NCI-H187 treated with DMSO at 0.1 percent for 48 hours (cell line): ENCODE results near the gene NPAP1.
"Not testable (repeated sequence)": the region's sequence is repeated elsewhere in the genome, so short reads cannot be mapped to it uniquely, and the experiment has no call there.

Source experiments
- DNase-seq: peaks from one replicate; lab custom pipeline; 2025; lab: John Stamatoyannopoulos, UW

Gene NPAP1, protein sequence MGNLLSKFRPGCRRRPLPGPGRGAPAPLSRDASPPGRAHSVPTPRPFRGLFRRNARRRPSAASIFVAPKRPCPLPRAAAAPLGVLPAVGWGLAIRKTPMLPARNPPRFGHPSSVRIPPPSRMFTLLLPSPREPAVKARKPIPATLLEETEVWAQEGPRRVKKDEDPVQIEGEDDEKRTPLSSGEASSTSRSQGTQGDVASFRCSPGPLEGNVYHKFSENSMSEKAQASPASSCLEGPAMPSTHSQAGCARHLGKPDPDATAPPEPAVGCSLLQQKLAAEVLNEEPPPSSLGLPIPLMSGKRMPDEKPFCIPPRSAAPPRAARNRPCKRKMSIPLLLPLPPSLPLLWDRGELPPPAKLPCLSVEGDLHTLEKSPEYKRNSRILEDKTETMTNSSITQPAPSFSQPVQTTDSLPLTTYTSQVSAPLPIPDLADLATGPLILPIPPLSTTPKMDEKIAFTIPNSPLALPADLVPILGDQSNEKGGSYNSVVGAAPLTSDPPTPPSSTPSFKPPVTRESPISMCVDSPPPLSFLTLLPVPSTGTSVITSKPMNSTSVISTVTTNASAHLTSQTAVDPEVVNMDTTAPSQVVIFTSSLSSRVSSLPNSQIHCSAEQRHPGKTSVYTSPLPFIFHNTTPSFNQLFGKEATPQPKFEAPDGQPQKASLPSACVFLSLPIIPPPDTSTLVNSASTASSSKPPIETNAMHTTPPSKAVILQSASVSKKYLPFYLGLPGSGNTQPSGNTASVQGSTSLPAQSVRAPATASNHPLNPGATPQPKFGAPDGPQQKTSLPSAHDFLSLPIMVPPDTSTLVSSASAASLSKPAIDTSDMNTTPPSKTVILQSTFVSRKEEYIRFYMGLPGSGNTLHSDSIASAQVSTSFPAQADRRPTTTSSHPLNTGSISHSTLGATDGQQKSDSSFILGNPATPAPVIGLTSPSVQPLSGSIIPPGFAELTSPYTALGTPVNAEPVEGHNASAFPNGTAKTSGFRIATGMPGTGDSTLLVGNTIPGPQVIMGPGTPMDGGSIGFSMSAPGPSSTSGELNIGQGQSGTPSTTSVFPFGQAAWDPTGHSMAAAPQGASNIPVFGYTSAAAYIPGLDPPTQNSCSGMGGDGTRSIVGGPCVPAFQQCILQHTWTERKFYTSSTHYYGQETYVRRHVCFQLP

DNA sequence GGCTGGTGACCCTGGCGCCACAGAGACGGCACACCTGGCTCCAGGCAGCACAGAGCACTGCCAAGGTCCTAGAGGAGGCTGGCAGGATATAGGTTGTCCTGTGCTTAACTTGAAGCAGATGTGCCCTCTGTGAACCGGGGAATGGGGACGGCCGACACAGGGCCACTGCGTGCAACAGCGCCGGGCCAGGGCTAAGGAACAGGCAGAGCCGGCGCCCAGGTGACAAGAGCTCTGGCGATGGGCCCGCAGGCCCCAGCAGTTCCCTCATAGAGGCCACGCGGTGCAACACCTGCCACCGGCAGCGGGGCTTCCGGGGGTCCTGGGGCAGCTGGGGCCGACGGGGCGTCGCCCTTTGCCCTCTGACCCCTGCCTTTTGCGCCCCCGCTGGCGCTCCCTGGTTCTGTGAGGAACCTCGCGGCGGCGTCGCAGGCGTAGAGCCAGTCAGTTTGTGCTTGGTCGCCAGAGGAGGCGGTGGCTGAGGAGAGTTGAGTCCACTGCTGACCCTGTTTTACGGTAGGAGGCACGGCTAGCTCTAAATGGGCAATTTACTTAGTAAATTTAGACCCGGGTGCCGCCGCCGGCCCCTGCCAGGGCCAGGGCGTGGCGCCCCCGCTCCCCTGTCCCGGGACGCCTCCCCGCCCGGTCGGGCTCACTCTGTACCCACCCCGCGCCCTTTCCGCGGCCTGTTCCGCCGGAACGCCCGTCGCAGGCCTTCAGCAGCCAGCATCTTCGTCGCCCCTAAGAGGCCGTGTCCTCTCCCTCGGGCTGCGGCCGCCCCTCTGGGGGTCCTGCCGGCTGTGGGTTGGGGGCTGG is at the start of gene NPAP1:
NPAP1 (plus strand) TSS at position 444 of the 813 bp plus-strand sequence; CDS start at position 537, 93 bp downstream.
- no peak for DNase-seq

DNA sequence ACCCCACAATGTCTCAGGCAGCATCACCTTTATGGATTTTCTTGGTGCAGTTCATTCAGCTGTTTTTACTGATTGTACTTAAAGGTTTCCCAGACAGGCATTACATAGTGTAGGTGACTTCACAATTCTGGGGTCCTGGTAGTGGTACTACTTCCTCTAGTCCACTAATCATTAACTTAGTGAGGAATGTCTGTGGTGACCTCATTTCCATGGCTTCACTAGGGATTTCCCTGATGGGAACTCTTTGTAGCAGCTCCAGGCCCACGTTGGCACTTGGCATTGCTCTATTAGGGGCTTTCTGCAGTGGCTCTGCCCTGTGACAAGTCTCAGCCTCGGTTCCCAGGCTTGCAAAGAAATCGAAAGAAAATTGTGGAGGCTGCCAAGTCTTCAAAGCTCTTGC is 48.1 kb upstream of the NPAP1 start:
- DNase-seq, result no peak

DNA sequence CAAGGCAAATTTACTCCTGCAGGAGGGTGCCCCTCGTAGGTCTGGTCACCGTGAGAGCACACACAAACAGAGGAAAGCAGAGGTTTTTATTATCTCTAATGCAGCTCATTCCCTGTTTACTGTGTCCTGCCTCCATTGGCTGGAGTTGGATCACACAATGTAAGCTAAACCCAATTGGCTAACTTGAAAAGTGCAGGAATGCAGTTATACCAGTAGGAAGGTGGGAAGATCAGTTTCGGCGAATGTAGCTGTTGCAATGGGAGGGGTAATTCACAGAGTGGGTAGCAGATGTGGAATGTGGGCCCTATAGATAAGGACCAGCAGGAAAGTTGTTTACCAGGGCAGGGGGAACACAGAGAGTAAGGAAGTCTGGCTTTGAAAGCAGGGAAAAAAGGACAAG is 42.5 kb upstream of the NPAP1 start:
- DNase-seq, result no peak

DNA sequence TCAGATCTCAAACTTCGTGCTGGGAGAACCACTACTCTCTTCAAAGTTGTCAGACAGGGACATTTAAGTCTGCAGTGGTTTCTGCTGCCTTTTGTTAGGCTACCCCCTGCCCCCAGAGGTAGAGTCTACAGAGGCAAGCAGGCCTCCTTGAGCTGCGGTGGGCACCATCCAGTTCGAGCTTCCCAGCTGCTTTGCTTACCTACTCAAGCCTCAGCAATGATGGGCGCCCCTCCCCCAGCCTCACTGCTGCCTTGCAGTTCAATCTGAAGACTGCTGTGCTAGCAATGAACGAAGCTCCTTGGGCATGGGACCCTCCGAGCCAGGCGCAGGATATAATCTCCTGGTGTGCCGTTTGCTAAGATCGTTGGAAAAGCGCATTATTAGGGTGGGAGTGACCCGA is 36.2 kb upstream of the NPAP1 start:
- not testable (repeated sequence) for DNase-seq

DNA sequence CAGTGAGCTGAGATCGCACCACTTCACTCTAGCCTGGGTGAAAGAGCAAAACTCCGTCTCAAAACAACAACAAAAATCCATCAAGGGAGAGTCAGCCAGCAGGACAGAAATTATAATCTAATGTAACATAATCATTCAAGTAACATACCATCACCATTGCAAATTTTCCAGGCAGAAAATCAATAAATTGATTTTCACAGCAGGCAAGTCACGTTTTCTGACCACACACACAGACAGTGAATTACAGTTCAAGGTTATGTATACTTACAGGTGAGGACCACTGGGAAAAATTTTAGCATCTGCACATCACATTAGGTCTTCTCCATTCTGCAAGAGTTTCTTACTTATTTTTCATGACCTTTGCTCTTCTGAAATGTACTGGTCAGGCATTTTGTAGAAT is 29.9 kb upstream of the NPAP1 start:
- no peak for DNase-seq

DNA sequence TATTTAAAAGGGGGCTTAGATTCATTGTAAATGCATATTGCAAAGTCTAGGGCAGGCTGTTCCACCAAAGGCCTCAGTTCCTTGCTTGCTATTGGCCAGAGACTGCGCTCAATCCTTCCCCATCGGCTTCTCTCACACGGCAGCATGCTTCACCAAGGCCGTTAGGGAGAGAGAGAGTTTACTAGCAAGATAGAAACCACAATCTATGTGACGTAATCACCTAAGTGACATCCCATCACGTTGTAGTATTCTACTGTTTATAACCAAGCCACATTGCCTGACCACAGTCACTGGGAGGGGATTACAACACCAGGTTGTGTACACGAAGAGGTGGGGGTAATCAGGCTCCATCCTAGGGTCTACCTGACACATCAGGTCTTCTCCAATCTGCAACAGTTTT is 16.0 kb upstream of the NPAP1 start:
- no peak for DNase-seq

DNA sequence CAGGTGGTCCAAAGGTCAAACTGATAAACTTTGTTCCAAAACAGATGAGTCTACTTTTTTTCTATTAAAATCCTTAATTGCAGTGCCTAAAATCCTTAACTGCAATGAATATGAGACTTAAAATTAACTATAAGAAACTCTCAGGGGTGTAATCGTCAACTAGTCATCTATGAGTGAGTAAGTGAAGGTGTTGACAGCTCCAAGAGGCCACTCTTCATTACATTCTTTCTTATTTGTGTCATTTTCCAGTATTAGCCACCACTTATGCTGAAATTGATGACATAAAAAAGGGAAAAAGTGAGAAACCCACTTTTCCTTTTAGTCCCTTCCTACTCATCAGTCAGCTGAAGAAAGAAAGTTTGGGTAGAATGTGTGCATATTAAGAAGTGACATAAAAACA is 12.6 kb upstream of the NPAP1 start:
- DNase-seq, result no peak

DNA sequence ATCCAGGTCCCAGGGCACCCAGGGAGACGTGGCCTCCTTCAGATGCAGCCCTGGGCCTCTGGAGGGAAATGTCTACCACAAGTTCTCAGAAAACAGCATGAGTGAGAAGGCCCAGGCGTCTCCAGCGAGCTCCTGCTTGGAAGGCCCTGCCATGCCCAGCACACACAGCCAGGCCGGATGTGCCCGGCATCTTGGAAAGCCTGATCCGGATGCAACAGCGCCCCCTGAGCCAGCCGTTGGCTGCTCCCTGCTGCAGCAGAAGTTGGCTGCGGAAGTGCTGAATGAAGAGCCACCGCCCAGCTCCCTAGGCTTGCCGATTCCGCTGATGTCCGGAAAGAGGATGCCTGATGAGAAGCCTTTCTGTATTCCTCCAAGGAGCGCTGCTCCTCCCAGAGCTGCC is 856 bp downstream of the NPAP1 start:
- no peak for DNase-seq

DNA sequence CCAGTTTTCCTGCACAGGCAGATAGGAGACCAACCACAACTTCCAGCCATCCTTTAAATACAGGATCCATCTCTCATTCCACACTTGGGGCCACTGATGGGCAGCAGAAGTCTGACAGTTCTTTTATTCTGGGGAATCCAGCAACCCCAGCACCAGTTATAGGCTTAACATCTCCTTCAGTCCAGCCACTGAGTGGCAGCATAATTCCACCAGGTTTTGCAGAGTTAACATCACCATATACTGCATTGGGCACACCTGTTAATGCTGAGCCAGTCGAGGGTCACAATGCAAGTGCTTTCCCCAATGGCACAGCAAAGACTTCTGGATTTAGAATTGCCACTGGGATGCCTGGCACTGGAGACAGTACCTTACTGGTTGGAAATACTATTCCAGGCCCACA is 2.9 kb downstream of the NPAP1 start:
- no peak for DNase-seq

DNA sequence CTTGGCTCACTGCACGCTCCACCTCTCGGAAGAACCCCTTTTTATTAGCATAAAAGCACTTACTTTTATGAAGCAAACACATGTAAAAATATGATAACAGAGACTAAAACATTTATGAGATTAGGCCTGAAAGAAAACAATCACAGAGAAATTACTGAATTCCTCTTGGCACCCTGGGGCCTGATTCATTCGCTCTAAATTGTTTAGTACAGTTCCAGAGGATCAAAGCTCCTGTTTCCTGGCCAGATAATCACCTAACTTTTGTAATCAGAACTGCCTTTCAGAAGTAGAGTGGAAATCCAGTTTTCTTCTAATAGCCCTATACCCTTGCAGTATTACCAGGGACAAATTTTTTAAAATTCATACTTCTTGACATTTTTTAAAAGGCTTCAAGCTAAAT is 6.4 kb downstream of the NPAP1 start:
- DNase-seq, result no peak

DNA sequence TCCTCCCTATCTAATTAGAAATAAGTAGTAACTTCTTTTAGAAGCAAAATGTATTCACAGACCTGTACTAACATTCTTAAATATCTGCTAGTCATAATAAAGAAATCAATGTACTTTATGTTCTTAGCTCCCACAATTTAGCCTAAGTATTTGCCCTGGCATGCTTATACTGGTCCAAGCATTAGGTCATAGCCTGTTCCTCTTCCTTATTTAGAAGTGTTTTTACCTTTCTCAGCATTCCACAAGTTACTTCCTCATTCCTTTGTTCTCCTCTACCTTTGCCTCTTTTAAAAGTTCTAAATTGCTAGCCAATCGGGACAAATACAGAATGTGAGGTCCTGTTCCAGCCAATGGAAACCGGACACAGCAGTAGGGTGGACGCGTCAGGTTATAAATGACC is 7.3 kb downstream of the NPAP1 start:
- DNase-seq, result not testable (repeated sequence)

DNA sequence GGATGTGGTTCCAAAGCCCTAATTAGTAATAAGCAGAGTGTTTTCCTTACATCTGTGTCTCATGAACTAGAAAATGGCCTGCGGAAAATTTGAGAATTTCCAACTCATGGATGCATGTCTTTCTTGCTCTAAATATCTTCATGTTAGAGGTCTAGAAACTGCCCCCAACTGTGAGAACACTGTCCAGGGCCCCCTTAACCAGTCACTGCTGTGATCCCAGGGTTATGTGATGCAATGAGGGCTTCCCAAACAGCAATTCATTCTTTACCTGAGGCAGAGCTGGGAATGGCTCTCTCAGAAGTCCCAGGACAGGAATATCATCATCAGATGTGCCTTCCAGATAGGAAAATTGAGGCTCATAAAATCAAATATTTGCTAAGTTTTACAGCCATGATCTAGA is 8.2 kb downstream of the NPAP1 start:
- no peak for DNase-seq

DNA sequence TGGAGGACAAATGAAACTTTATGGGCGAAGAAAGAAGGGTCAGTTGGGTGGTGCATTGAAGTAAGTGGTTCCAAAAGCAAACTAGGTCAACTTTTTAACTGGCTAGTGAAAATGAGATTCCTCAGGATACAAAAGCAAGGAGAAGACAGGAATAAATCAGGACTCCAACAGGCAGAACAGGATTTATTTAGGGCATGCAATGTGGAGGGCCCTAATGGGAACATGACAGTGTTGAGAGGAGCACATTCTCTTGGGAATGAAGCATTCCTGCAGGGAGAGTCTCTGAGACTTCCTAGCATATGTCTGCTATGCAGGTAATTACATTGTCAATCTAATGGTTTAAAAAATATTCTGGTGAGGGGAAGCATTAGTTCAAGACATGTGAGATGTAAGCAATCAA is 8.7 kb downstream of the NPAP1 start:
- DNase-seq, result no peak

DNA sequence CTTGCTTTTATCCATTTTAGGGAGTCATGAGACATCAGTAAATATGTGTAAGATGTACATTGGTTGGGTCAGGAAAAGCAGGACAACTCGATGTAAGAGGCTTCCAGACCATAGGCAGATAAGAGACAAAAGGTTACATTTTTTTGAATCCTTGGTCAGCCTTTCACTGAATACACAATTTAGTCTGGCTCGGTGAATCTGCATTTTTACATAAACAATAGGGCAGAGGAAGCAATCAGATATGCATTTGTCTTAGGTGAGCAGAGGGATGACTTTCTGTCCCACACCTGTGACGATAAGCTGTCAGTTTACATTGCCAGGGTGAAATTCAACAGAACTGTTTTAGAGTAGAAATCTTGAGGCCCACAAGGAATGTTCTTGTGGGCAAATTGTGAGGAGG is 20.6 kb downstream of the NPAP1 start:
- no peak for DNase-seq

DNA sequence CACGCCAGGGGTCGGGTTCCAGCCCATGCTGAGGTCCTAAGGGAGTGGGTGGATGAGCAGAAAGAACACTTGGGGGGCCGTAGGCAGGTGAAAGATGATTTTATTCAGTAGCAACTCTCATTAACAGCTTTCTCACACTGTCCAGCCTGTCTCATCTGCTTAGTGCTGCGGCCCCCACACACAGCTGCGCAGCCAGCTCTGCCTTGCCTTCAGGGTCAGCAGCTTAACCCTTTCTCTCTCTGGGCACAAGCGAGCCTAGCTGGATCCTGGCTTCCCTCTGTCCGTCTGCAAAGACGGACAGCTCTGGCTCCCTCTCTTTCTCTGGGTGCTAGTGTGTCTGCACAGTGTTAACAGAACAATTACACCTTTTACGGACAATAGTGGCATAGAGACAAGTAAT is 21.3 kb downstream of the NPAP1 start:
- no peak for DNase-seq

DNA sequence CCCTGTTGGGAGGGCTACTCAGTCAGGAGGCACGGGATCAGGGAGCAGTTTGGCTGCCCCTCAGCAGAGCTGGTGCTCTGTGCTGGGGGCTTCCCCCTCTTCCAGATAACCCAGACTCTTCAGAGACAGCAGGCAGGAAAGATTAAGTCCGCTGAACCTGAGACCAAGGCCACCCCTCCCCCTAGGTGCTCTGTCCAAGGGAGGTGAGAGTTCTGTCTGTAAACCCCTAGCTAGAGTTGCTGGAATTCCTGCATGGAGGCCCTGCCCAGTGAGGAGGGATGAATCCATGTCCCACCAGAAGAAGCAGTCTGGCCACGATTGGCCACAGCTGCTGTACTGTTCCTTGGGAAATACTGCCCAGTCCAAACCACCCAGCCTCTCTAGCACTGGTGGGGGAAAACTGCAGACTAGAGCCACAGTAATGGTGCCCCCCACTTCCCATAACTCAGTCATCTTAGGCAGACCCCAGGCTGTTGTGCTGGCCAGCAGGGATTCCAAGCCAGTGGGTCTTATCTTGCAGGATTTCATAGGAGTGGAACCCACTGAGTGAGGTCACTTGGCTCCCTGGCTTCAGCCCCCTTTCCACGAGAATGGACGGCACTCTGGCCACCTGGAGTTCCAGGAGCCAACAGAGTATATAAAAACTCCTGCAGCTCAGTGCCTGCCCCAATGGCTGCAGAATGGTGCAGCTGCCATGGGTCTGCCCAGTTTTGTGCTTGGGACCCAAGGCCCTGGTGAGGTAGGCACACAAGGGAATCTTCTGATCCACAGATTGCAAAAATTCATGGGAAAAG is 42.9 kb downstream of the NPAP1 start:
- DNase-seq, result no peak

DNA sequence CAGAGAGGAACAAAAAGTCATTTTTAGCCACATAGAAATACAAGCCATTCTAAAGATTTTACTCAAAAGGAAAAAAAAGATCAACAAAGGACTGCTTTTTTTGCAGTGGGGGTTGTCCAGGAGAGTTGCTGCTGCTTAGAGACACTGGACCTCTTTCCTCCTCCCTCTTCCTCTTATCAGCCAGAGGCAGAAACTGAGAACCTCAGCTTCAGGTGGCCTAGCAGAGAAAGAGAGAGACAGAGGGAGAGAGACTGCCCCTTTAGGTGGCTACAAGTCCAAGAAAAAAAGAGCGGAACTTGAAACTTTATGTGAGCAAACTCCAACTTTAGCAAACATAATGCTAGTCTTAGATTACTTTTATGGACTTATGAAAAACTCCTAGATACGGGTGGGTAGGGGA is 54.2 kb downstream of the NPAP1 start:
- DNase-seq, result no peak
